Measurements from ENCODE around the gene PLCG1.
A peak's percentile ranks its signal among the peaks of the same experiment; 100 is the strongest.
"Not testable (repeated sequence)": the region's sequence is repeated elsewhere in the genome, so short reads cannot be mapped to it uniquely, and the experiment has no call there.

The PLCG1 gene

DNA sequence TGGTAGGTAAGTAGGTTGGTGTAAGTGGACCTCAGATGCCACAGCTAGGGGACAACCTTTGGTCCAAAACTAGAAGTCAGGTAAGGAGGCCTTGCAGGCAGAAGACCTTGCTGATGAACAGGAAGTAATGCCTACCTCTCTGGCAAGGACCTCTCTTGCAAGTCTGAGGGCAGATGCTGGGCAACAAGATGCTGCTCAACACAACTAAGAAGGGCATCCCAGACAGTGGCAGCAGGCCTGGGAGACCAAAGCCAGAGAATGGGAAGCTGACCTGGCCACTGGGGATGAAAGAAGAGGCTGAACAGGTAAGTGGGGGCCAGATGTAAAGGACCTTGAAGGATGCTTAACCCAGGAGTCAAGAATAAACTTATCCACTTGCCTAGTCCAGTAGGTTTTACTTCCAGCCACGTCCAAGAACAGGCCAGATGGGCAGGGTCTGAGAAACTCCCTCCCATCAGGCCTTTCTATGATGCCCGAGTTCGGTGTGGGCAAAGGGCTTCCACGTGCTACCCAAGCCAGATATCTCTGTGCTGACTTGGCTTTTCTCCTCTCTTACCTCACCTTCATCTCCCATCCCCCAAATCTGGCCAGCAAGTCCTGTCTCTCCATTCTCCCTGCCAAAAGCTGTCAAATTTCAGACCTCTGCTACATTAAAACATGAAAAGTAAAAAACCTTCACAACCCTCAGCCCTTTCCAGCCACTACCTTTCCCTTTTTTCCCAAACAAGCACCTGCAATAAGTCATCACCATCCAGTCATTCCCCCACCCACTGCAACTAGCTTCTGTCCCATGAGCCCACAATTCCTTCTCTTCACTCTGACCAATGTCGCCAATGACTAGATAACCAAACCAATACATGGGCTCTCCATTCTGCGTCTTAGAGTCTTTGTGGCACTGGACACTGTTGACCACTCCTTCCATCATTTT is 11.5 kb upstream of the PLCG1 start:
- no peak for DNase-seq

- DNase-seq, result no peak
Observed at GRCh38 chr20:41126719-41127118, 10.6 kb upstream of the PLCG1 start.

DNA sequence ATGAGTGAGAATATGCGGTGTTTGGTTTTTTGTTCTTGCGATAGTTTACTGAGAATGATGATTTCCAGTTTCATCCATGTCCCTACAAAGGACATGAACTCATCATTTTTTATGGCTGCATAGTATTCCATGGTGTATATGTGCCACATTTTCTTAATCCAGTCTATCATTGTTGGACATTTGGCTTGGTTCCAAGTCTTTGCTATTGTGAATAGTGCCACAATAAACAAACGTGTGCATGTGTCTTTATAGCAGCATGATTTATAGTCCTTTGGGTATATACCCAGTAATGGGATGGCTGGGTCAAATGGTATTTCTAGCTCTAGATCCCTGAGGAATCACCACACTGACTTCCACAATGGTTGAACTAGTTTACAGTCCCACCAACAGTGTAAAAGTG is 9.0 kb upstream of the PLCG1 start:
- DNase-seq, result not testable (repeated sequence)

GRCh38 chr20:41131594-41132387 is 5.6 kb upstream of the PLCG1 start:
- DNase-seq, result no peak

DNA sequence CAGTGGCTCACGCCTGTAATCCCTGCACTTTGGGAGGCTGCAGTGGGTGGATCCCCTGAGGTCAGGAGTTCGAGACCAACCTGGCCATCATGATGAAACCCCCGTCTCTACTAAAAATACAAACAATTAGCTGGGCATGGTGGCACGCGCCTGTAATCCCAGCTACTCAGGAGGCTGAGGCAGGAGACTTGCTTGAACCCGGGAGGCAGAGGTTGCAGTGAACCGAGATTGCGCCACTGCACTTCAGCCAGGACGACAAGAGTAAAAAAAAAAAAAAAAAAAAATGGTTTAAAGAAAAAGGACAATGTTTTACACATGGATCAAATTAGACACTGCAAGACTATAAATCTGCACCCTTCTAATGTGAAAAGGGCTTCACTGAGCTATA is 5.0 kb upstream of the PLCG1 start:
- DNase-seq, result not testable (repeated sequence)

DNA sequence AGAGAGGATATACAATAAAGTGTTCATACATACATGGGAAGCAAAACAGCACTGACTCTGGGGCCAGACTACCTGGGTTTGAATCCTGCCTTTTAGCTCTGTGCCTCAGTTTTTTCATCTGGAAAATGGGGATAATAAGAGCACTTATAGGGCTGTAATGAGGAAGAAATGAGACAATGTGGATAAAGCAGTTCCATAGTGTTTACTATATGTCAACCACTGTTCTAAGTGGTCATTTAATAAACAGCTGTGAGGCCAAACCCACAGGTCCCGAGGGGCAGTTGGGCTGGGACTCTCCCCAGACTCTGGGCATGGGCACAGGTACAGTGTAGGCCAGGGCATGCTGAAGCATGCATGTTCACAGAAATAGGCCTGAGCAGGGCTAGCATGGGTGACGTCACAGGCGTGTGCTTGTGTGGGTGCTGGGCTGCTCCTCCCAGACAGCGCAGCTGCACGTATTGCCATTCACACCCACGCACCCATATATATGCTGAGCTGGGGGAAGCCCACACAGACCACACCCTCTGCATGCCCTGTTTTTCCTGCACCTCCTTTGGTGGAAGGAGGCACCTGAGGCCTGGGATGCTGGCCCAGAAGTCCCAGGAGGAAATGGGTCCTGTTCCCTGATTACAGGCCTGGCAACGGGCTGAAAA is 3.5 kb upstream of the PLCG1 start:
- DNase-seq, result peak; percentile 58

- no peak for DNase-seq
Observed at GRCh38 chr20:41134362-41135186, 2.8 kb upstream of the PLCG1 start.

- peak; percentile 53 for DNase-seq
Observed at GRCh38 chr20:41135187-41135887, 2.0 kb upstream of the PLCG1 start.

DNA sequence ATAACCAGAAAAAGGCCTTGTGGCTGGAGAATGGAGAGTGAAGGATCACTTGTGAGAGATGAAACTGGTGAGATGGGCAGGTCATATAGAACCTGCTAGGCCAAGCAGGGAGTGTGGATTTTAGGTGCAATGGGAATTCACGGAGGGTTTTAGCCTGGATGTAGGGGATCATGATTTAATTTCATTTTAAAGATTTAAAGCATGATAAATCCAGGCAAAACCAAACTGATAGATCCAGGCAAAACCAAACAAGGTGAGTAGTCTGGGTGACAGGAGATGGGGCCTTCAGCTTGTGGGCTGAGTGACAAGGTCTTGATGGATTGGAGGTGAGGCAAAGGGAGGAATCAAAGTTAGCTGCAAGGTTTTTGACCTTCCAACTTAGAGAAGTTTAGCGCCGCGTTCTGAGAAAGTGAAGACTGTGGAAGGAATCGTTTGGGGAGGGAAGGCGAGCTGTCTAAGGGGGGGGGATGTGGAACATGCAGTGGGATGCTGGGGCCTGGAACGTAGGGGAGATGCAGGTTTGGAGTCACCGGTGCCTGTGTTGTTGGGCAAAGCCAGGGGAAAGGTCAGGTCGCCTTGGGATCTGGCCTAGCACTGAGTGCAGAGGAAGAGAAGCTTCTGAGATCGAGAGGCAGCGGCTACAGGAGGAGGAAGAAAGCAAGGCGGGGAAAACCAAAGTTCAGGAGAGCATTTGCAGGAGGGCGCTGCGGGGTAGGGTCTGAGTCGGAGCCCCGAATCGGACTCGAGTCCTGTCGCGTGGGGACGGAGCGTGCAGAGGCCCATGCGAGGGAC is 1.3 kb upstream of the PLCG1 start:
- DNase-seq, result no peak

DNA sequence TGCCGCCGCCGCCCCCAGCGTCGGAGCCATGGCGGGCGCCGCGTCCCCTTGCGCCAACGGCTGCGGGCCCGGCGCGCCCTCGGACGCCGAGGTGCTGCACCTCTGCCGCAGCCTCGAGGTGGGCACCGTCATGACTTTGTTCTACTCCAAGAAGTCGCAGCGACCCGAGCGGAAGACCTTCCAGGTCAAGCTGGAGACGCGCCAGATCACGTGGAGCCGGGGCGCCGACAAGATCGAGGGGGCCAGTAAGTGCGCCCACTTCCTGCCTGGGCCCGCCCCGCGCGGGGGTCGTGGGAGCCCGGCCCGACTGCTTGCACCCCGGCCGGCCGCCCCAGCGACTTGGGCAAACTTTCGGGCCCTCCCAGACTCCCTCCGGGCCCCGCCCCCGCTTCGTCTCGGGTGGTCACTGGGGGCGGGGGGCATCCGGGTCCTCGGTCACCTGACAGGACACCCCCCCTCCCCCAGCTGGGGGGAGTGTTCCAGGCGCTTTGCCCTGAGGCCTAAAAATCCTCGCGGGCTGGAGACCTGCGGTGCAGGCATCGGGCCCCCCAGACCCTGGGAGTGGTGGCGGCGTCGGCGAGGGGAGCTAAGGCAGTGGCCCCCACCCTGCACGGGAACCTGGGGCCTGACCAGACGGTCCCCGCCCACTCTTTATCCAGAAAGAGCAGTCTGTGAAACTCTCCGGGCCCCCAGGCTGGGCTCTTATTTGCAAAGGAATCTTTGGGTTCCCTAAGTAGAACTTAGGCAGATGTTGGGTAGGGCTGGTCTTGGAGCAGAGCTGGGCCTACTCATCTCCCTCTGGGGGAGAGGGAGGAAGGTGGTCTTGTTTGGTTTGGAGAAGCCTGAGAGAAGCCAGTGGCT is 501 bp downstream of the PLCG1 start:
- DNase-seq, result peak; percentile 54

DNA sequence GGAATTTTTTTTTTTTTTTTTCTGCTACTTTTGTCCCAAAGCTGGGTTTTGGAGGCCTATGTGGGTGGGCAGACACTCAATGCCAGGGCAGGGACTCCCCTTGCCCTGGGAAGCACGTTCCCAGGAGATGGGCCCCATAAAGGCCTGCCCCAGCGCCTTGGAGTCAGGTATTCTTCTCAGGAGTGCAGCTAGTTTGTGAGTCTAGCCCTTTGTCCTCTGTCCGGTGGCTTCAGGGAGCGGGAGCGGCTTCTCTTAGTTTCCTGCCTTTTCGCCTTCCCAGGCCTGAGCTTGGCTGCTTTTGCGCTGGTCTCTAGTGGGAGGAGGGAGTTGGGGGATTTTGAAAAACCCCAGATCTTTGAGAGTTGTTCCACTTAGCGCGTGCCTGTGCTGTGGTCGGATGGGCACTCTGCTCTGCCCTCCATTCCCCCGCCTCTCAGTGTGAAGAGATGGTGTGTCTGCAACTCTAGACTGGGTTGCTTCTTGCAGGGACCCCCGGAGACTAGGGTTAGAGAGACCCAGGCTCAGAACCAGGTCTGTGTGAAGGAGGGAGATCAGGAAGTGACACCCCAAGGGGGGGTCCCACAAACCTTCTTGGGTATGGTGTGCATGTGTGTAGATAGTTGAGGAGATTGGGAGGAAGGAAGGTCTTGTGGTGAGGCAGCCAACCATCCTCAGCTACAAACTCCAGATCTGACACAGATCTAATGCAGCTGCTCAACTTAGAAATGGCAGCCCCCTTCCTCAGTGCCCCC is 1.3 kb downstream of the PLCG1 start:
- DNase-seq, result peak; percentile 57

DNA sequence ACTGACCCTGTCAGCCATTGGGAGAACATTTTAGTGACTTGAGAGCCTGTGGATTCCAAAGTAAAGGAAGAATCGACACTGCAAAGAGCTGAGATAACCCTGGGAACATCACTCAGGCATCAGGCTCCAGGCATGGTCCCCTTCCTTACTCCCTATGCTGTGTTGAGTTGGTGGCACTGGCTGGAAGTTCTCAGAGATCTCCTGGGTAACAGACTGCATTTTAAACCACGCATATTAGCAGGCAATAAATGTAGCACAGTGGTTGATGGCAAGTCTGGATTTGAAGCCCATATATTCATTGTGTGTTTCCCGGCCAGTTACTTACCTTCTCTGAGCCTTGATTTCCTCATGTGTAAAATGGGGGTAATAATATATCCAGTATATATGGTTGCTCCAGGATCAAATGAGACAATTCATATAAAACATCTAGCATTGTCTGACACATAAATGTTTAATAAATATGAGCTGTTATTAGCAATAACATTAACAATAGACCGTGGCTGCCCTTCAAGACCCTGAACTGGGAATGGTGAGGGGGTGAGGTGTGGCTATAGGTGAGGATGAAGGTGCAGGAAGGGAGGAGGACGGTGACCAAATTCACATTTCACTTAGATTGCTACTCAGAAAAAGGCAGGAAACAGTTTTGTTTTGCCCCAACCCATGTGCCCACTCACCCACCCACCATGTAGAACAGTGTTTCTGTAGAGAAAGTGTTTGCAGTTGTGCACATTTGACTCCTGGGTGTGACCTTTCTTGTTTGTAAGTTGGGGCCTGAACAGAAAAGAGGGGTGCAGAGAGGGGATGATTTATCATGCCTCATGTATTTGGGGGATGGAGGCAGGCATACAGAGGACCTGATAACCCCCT is 2.1 kb downstream of the PLCG1 start:
- no peak for DNase-seq

DNA sequence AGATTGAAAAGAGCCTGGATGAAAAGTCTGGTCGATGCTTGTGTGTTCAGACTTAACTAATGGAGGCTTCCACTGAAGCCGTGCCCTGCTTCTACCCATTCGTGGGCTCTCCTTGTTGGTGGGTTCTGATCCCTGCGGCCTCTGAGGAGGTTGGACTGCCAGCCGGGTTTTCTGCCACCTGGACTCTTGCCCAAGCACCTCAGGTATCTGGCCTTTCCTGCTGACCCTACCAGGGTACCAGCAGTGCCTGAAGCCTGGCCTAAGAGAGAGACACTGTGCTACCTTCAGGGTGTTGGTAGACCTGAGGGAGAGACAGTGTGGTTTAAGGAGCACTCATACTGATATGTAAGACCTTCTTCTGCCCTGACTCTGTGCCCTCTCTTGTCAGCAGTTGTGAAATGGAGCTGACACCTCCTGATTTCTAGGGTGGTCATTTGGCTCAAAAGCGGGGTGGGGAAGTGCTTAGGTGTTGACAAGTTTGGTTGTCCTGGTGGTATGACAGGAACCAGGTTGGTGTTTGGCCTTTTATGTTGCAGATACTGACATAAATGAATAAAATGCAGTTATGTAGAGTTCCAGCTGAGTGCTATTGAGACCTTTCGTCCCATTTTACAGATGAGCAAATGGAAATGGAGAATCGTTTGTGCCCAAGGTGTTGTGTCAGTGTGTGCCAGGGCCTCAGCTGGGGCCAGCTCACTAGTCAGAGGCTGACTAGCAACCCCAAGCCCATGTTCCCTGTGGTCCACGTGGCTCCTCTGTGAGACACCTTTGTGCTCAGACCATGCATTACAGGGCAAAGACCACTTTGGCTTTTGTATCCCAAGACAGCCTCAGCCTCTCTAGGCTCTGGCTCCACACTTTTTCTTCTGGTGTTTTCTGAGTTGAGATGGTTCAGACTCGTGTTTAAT is 3.1 kb downstream of the PLCG1 start:
- no peak for DNase-seq

DNA sequence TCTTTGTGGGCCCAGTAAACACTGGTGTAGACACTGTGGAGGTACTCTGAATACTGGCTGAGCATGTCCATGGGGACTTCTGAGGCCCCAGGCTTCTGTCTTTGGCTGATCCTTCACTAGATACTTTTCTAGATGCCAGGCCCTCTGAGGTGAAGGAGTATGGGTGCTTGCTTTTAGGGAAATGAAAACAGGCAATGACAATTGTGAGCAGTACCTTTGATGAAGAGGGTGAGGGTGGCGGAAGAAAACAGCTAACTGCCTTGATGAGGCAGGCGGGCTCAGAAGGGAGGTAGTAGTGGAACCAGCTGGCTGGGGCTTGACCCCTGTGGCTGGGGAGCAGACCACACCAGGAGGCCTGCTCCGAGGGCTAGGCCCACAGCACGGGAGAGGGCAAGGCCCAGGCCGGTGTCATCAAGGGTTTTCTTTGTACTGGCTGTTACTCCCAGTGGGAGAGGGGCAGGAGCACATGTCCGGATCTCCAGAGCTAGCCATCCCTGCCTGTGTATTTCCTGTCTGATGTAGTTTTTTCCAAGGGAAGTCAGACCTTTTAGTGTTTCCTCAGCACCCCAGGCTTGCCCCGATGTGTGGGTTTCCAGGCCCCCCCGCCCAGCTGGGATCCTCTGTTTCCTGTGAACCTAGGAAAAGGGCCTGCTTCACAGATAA is 3.9 kb downstream of the PLCG1 start:
- no peak for DNase-seq

GRCh38 chr20:41142245-41142644 is 4.9 kb downstream of the PLCG1 start:
- DNase-seq, result no peak

DNA sequence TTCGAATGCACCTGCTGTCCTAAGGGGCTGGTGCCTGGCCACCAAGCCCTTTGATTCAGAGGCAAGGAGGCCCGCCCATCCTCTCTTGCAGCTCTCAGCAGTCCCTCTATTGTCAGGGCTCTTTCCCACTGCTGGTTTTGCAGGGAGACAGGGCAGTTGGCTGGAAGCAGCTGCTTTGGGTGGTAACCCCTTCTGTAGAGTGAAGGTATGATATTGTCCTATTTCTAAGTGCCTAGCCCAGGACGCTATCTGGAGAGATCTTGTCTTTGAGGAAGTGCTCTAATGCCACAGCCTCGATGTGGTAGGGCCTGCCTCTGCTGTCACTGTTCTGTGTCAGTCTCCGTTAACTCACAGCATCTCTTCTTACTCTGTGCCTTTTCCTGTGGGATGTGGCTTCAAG is 5.6 kb downstream of the PLCG1 start:
- peak; percentile 62 for DNase-seq

Data from central memory CD4-positive, alpha-beta T cell (primary cell).